DOHH2 (cell line): ENCODE results near the gene GRXCR1.

ENCODE experiments used
- H3F3A ChIP-seq: fragments of 200-600 bp; sonication (generic), shearing (Covaris generic); 2 replicates; pipeline ENCODE4 v1.6.0; 2016; ENCODE audit warnings: antibody characterized with exemption, mild to moderate bottlenecking; ENCODE audit not compliant: control insufficient read depth, insufficient read depth
- H3K27ac ChIP-seq: fragments of 200-600 bp; sonication (generic); 2 replicates; pipeline ENCODE4 v1.5.1; 2014; ENCODE audit warnings: low read depth, mild to moderate bottlenecking, low read length, moderate library complexity
- H3K27me3 ChIP-seq: fragments of 200-600 bp; sonication (generic); 2 replicates; pipeline ENCODE4 v1.6.1; 2014; ENCODE audit warnings: mild to moderate bottlenecking, low read length, mixed read lengths; ENCODE audit not compliant: control insufficient read depth
- H3K36me3 ChIP-seq: fragments of 200-600 bp; sonication (generic); 2 replicates; pipeline ENCODE4 v1.6.1; 2014; ENCODE audit warnings: mild to moderate bottlenecking, low read length, moderate library complexity, mixed read lengths; ENCODE audit not compliant: control insufficient read depth
- H3K4me1 ChIP-seq: fragments of 200-600 bp; sonication (generic); 2 replicates; pipeline ENCODE4 v1.6.1; 2014; ENCODE audit warnings: mild to moderate bottlenecking, low read length, mixed read lengths; ENCODE audit not compliant: control insufficient read depth
- H3K4me2 ChIP-seq: fragments of 200-600 bp; sonication (generic); 2 replicates; pipeline ENCODE4 v1.6.0; 2014; ENCODE audit warnings: mild to moderate bottlenecking, low read length, moderate library complexity
- H3K4me3 ChIP-seq: fragments of 200-600 bp; sonication (generic); 2 replicates; pipeline ENCODE4 v1.5.1; 2014; ENCODE audit warnings: mild to moderate bottlenecking, low read length, mixed read lengths
- H3K79me2 ChIP-seq: fragments of 200-600 bp; sonication (generic); 2 replicates; pipeline ENCODE4 v1.6.1; 2014; ENCODE audit warnings: mild to moderate bottlenecking, low read length, mixed read lengths; ENCODE audit not compliant: control insufficient read depth
- H3K9me2 ChIP-seq: fragments of 200-600 bp; sonication (generic); replicated peaks from 2 replicates; pipeline ENCODE4 v1.6.1; 2014; ENCODE audit warnings: mild to moderate bottlenecking, low read length, mixed read lengths; ENCODE audit not compliant: control insufficient read depth
- H3K9me3 ChIP-seq: fragments of 200-600 bp; sonication (generic); 2 replicates; pipeline ENCODE4 v1.6.1; 2014; ENCODE audit warnings: antibody characterized with exemption, low read length, mixed read lengths; ENCODE audit not compliant: control insufficient read depth, insufficient read depth
- H4K20me1 ChIP-seq: fragments of 200-600 bp; sonication (generic); 2 replicates; pipeline ENCODE4 v1.6.0; 2014; ENCODE audit warnings: low read depth, mild to moderate bottlenecking, antibody characterized with exemption, low read length, moderate library complexity; ENCODE audit not compliant: control insufficient read depth, insufficient read depth
- CTCF ChIP-seq: fragments of 200-600 bp; sonication (generic); IDR thresholded peaks from one replicate; pipeline ENCODE4 v1.5.1; 2014; ENCODE audit warnings: antibody characterized with exemption, mild to moderate bottlenecking, low read depth, low read length; ENCODE audit not compliant: poor library complexity, severe bottlenecking
- EZH2phosphoT487 ChIP-seq: fragments of 200-600 bp; sonication (generic); IDR thresholded peaks from 2 replicates; pipeline ENCODE4 v1.6.1; 2017; ENCODE audit warnings: borderline replicate concordance, mild to moderate bottlenecking, antibody characterized with exemption, low read length, moderate library complexity, mixed read lengths

The GRXCR1 gene

GRCh38 chr4:43066415-43066814 is 173.9 kb downstream of the GRXCR1 start:
- TF ChIP-seq CTCF, result no peak
- no peak for TF ChIP-seq EZH2phosphoT487
- H4K20me1 ChIP-seq, result no peaks in the 10 kb centered on the region
- no peaks in the 10 kb centered on the region for H3K79me2 ChIP-seq
- no peak overlapping the region for H3K4me3 ChIP-seq
- no peaks in the 10 kb centered on the region for H3F3A ChIP-seq
- no peaks in the 10 kb centered on the region for H3K27me3 ChIP-seq
- H3K4me2 ChIP-seq, result no peak overlapping the region
- H3K27ac ChIP-seq, result no peak overlapping the region
- H3K36me3 ChIP-seq, result no peaks in the 10 kb centered on the region
- no peaks in the 10 kb centered on the region for H3K4me1 ChIP-seq
- no peaks in the 10 kb centered on the region for H3K9me2 ChIP-seq
- no peaks in the 10 kb centered on the region for H3K9me3 ChIP-seq

GRCh38 chr4:43071069-43071468 is 178.6 kb downstream of the GRXCR1 start:
- no peaks in the 10 kb centered on the region for H3K27me3 ChIP-seq
- no peak for TF ChIP-seq EZH2phosphoT487
- TF ChIP-seq CTCF, result no peak
- H3K4me3 ChIP-seq, result no peak overlapping the region
- no peak overlapping the region for H3K4me2 ChIP-seq
- no peak overlapping the region for H3K27ac ChIP-seq
- no peaks in the 10 kb centered on the region for H3K36me3 ChIP-seq
- H3K4me1 ChIP-seq, result no peaks in the 10 kb centered on the region
- H3F3A ChIP-seq, result no peaks in the 10 kb centered on the region
- no peaks in the 10 kb centered on the region for H3K9me2 ChIP-seq
- no peaks in the 10 kb centered on the region for H3K9me3 ChIP-seq
- no peaks in the 10 kb centered on the region for H4K20me1 ChIP-seq
- H3K79me2 ChIP-seq, result no peaks in the 10 kb centered on the region
